Activated B cell treated with CpG ODN at 0.5 μM for 24 hours (primary cell): Measurements from ENCODE around the gene IGF1R. TPM values are rescaled to one million over a fixed set of nuclear protein-coding genes. Genes with fewer than 3 reads are reported as not detected.

Source experiments
- ATAC-seq: fragments of 200-7000 bp; cut with Tn5 transposase; one replicate; pipeline ENCODE4 v1.10.0; 2021; ENCODE audit warnings: low read depth, mild to moderate bottlenecking, moderate library complexity
- CTCF ChIA-PET: fragments of 350-600 bp; sonication (Branson Sonifier 250); formaldehyde crosslinking; loops from one replicate; lab custom pipeline; 2021; ENCODE audit warnings: antibody characterized with exemption; lab: Charles Lee
- POLR2A ChIA-PET: fragments of 350-600 bp; sonication (Branson Sonifier 250); formaldehyde crosslinking; loops from one replicate; lab custom pipeline; 2021; ENCODE audit warnings: antibody characterized with exemption; lab: Charles Lee
- DNase-seq: peaks from one replicate; pipeline ENCODE4 v3.0.0; 2022
- H3K27ac Mint-ChIP-seq: one replicate; pipeline ENCODE4 v1.8.0; 2020; ENCODE audit warnings: mixed read lengths
- H3K27me3 Mint-ChIP-seq: one replicate; pipeline ENCODE4 v1.8.0; 2021; ENCODE audit warnings: mixed read lengths
- H3K36me3 Mint-ChIP-seq: one replicate; pipeline ENCODE4 v1.8.0; 2021; ENCODE audit warnings: low read depth, mixed read lengths
- H3K4me1 Mint-ChIP-seq: one replicate; pipeline ENCODE4 v1.8.0; 2021; ENCODE audit warnings: mixed read lengths
- H3K4me3 Mint-ChIP-seq: one replicate; pipeline ENCODE4 v1.8.0; 2020; ENCODE audit warnings: mild to moderate bottlenecking, mixed read lengths
- H3K9me3 Mint-ChIP-seq: one replicate; pipeline ENCODE4 v1.8.0; 2020; ENCODE audit warnings: mixed read lengths
- intact Hi-C: fragments of 100-400 bp; cut with micrococcal nuclease; formaldehyde crosslinking; loops from one replicate; pipeline ENCODE4 v1.15.1; 2024
- total RNA-seq: library from RNA; stranded (reverse); gene quantifications from 2 replicates; pipeline ENCODE4 v1.2.3, GENCODE V29; 2022
- TF ChIP-seq, protein P1 (sequence below): fragments of 200-600 bp; IDR thresholded peaks from one replicate; pipeline ENCODE4 v1.8.0; 2022; ENCODE audit warnings: antibody characterized with exemption, mild to moderate bottlenecking

IGF1R gene
- total RNA-seq, 1 donor from 2014 or later: 6.7 TPM

DNA sequence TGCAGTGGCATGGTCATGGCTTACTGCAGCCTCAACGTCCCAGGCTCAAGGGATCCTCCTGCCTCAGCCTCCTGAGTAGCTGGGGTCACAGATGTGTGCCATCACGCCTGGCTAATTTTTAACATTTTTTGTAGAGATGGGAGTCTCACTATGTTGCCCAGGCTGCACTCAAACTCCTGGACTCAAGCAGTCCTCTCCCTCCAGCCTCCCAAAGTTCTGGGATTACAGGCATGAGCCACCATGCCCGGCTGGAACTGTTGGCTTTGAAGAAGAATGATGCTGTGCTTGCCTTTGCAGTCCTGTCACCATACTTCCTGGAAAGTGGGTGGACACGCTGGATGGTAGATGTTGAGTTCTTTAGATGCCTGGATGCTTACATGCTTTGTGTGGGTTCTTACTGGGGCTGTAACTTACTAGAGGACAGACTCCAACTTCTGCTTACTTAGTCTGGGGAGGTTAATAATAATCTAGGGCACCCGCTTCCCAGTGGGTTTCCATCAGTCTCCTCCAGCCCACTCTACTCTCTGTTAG is 36.7 kb downstream of the IGF1R start:
- H3K27ac Mint-ChIP-seq: no peak overlapping the region
- H3K27me3 Mint-ChIP-seq: no peaks in the 10 kb centered on the region
- ATAC-seq (no peak), DNase-seq (no peak)
- no peaks in the 10 kb centered on the region for H3K9me3 Mint-ChIP-seq
- no peaks in the 10 kb centered on the region for H3K4me1 Mint-ChIP-seq
- no peaks in the 10 kb centered on the region for H3K36me3 Mint-ChIP-seq
- TF ChIP-seq, protein P1, sequence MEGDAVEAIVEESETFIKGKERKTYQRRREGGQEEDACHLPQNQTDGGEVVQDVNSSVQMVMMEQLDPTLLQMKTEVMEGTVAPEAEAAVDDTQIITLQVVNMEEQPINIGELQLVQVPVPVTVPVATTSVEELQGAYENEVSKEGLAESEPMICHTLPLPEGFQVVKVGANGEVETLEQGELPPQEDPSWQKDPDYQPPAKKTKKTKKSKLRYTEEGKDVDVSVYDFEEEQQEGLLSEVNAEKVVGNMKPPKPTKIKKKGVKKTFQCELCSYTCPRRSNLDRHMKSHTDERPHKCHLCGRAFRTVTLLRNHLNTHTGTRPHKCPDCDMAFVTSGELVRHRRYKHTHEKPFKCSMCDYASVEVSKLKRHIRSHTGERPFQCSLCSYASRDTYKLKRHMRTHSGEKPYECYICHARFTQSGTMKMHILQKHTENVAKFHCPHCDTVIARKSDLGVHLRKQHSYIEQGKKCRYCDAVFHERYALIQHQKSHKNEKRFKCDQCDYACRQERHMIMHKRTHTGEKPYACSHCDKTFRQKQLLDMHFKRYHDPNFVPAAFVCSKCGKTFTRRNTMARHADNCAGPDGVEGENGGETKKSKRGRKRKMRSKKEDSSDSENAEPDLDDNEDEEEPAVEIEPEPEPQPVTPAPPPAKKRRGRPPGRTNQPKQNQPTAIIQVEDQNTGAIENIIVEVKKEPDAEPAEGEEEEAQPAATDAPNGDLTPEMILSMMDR: no peak
- CTCF ChIA-PET: no interaction called here
- intact Hi-C loops: no loop called here
- POLR2A ChIA-PET: no interaction called here
- H3K4me3 Mint-ChIP-seq: no peak overlapping the region

DNA sequence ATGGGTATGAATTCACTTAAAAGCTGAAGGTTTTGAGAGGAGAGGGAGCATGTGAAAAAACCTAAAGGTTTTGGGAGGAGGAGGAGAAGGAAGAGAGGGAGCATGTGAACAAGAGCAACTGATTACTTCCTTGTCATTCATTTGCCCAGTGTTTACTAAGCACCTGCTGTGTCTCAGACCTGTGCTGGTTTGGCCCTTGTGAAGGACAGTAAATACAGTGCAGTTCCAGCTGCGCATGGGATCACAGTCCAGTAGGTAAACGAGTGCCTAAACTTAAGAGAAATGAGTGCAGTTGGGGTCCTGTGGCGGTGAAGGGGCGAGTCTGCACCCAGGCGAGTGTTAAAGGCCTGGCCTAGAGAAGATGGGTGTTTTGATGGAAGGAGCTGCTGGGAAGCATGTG is 38.6 kb downstream of the IGF1R start:
- H3K36me3 Mint-ChIP-seq: no peaks in the 10 kb centered on the region
- H3K9me3 Mint-ChIP-seq: no peaks in the 10 kb centered on the region
- DNase-seq (no peak), ATAC-seq (no peak)
- TF ChIP-seq, protein P1: no peak
- ChIA-PET POLR2A (no interaction called here), CTCF (no interaction called here)
- H3K4me1 Mint-ChIP-seq: no peaks in the 10 kb centered on the region
- H3K27ac Mint-ChIP-seq: no peak overlapping the region
- no peak overlapping the region for H3K4me3 Mint-ChIP-seq
- H3K27me3 Mint-ChIP-seq: no peaks in the 10 kb centered on the region
- intact Hi-C loops: no loop called here

DNA sequence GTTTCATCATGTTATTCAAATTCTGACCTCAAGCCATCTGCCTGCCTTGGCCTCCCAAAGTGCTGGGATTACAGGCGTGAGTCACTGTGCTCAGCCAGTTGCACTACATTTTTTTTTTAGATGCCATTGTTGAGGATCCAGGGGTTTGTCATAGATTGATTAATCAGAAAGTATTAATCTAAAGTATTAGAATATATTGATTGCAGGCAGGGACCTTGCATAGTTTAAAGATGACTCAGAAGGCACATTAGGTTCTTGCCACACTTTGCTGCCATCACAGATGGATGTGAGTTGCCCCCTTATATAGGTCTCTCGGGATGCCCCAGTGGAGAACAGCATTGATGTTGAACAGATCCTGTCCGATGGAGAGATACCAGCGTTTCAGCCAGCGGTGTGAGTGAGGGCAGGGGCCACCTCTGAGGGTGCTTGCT is 41.1 kb downstream of the IGF1R start:
- no peak for DNase-seq
- intact Hi-C loops: no loop called here
- H3K4me1 Mint-ChIP-seq: no peaks in the 10 kb centered on the region
- no peak overlapping the region for H3K4me3 Mint-ChIP-seq
- ATAC-seq: no peak
- no peaks in the 10 kb centered on the region for H3K36me3 Mint-ChIP-seq
- TF ChIP-seq, protein P1: no peak
- POLR2A ChIA-PET: no interaction called here
- no peaks in the 10 kb centered on the region for H3K9me3 Mint-ChIP-seq
- H3K27me3 Mint-ChIP-seq: no peaks in the 10 kb centered on the region
- no peak overlapping the region for H3K27ac Mint-ChIP-seq
- CTCF ChIA-PET: no interaction called here

DNA sequence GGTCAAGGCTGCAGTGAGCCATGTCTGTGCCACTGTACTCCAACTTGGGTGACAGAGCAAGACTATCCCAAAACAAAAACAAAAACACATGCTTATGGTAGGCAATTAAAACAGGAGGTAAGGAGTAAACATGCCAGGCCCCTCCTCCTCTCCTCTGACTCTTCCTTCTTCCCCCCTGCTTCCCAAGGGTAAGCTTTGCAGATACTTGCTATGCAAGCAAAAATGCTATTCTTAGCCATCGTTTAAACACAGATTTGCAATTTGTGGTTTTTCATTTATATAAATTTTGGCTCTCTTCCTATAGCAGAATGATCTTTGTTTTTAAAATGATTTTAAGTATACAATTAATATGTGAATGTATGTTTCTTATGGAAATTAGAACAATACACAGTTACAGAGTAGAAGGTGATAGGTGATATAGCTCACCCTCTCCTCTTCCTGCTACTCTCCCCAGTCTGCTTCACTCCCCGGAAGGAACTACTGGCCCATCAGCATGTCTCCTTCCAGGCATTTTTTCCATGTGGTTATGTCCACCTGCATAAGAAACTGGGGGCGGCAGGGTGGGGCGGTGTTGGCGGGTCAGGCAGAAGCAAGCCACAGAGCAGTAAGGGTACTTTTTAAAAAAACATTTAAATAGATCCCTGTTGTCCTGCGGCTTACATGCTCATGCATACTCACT is 42.1 kb downstream of the IGF1R start:
- ATAC-seq (no peak), DNase-seq (no peak)
- TF ChIP-seq, protein P1: no peak
- H3K4me1 Mint-ChIP-seq: no peaks in the 10 kb centered on the region
- intact Hi-C loops: no loop called here
- H3K4me3 Mint-ChIP-seq: no peak overlapping the region
- H3K9me3 Mint-ChIP-seq: no peaks in the 10 kb centered on the region
- no peaks in the 10 kb centered on the region for H3K36me3 Mint-ChIP-seq
- POLR2A ChIA-PET: no interaction called here
- CTCF ChIA-PET: no interaction called here
- H3K27ac Mint-ChIP-seq: no peak overlapping the region
- H3K27me3 Mint-ChIP-seq: no peaks in the 10 kb centered on the region

DNA sequence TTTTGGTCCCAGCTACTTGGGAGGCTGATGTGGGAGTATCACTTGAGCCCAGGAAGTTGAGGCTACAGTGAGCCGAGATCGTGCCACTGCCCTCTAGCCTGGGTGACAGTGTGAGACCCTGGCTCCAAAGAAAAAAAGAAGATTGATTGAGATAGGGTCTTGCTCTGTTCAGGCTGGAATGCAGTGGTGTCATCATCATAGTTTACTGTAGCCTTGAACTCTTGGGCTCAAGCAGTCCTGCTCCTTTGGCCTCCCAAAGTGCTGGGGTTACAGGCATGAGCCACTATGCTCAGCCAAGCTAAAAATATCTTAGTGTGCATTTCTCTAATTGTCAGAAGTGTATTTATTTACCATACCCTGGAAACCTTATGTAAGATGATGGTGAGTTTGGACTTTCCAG is 43.9 kb downstream of the IGF1R start:
- TF ChIP-seq, protein P1: no peak
- H3K9me3 Mint-ChIP-seq: no peaks in the 10 kb centered on the region
- H3K27ac Mint-ChIP-seq: no peak overlapping the region
- ATAC-seq: no peak
- ChIA-PET POLR2A (no interaction called here), CTCF (no interaction called here)
- DNase-seq: no peak
- H3K36me3 Mint-ChIP-seq: no peaks in the 10 kb centered on the region
- no peak overlapping the region for H3K4me3 Mint-ChIP-seq
- intact Hi-C loops: no loop called here
- H3K4me1 Mint-ChIP-seq: peaks cover 2% of the 10 kb centered on the region
- H3K27me3 Mint-ChIP-seq: no peaks in the 10 kb centered on the region
